Fibroblast of villous mesenchyme (primary cell): ENCODE data around the gene MBNL2. TPM values are rescaled to one million over a fixed set of nuclear protein-coding genes. Genes with fewer than 3 reads are reported as not detected.

ENCODE experiments used
- DNase-seq: peaks from one replicate; pipeline ENCODE4 v3.0.0-alpha.2; 2010; ENCODE audit warnings: low read depth
- H3K4me3 ChIP-seq: 2 replicates; pipeline ENCODE4 v1.5.1; 2011; ENCODE audit warnings: low read depth, mild to moderate bottlenecking, low read length
- CTCF ChIP-seq: IDR thresholded peaks from 2 replicates; pipeline ENCODE4 v1.5.1; 2012; ENCODE audit warnings: low read depth, mild to moderate bottlenecking, low read length; ENCODE audit not compliant: insufficient read depth
- total RNA-seq: library from RNA; depleted of rRNA; stranded (reverse); fragments of >200 nt; gene quantifications from 2 replicates; pipeline ENCODE4 v1.2.3, GENCODE V29; 2012

Gene MBNL2
- total RNA-seq, 1 donor, result 120 TPM

- peak; percentile 14 for DNase-seq
- no peak for TF ChIP-seq CTCF
- H3K4me3 ChIP-seq, result no peak overlapping the region
Observed at GRCh38 chr13:97308735-97309429, 86.7 kb downstream of the MBNL2 start.

GRCh38 chr13:97310809-97311436 lies 88.8 kb downstream of the MBNL2 start:
- TF ChIP-seq CTCF, result no peak
- no peak for DNase-seq
- no peak overlapping the region for H3K4me3 ChIP-seq

GRCh38 chr13:97311956-97312355 lies 89.8 kb downstream of the MBNL2 start:
- TF ChIP-seq CTCF, result no peak
- no peak overlapping the region for H3K4me3 ChIP-seq
- DNase-seq, result no peak

- H3K4me3 ChIP-seq, result no peak overlapping the region
- no peak for TF ChIP-seq CTCF
- no peak for DNase-seq
Observed at GRCh38 chr13:97313551-97314260, 91.6 kb downstream of the MBNL2 start.

- no peak overlapping the region for H3K4me3 ChIP-seq
- TF ChIP-seq CTCF, result no peak
- DNase-seq, result no peak
Observed at GRCh38 chr13:97316390-97316789, 94.3 kb downstream of the MBNL2 start.

GRCh38 chr13:97317933-97318332 lies 95.8 kb downstream of the MBNL2 start:
- TF ChIP-seq CTCF, result no peak
- DNase-seq, result no peak
- no peak overlapping the region for H3K4me3 ChIP-seq
